PC-3 (cell line): Measurements from ENCODE around the gene HPN. TPM values are rescaled to one million over a fixed set of nuclear protein-coding genes. Genes with fewer than 3 reads are reported as not detected.

Experiments used
- ATAC-seq: fragments of 200-7000 bp; cut with Tn5 transposase; 2 replicates; pipeline ENCODE4 v1.9.1; 2020; ENCODE audit warnings: mild to moderate bottlenecking, moderate library complexity
- BruUV-seq: library from RNA; stranded (reverse); fragments of 400-500 nt; replicated peaks from 2 replicates; lab custom pipeline; 2021; lab: Mats Ljungman, UMichigan
- CTCF ChIA-PET: fragments of 300-600 bp; sonication (Branson Sonifier 250); formaldehyde crosslinking; loops from one replicate; lab custom pipeline; 2022; ENCODE audit warnings: antibody characterized with exemption; lab: Charles Lee
- POLR2A ChIA-PET: fragments of 300-600 bp; sonication (Branson Sonifier 250); formaldehyde crosslinking; loops from one replicate; lab custom pipeline; 2022; ENCODE audit warnings: antibody characterized with exemption; ENCODE audit not compliant: unreplicated experiment; lab: Charles Lee
- DNase-seq: peaks from one replicate; pipeline ENCODE4 v3.0.0-alpha.2; 2015
- H2AFZ ChIP-seq: fragments of 300-600 bp; sonication (generic); 2 replicates; pipeline ENCODE4 v1.6.0; 2016; ENCODE audit warnings: antibody characterized with exemption, low read length
- H3F3A ChIP-seq: fragments of 300-600 bp; sonication (generic); one replicate; pipeline ENCODE4 v1.6.0; 2017; ENCODE audit warnings: antibody characterized with exemption, low read length, control low read depth, mild to moderate bottlenecking; ENCODE audit not compliant: unreplicated experiment
- H3K27ac ChIP-seq: fragments of 300-600 bp; sonication (generic); 2 replicates; pipeline ENCODE4 v1.5.1; 2016; ENCODE audit warnings: mild to moderate bottlenecking, low read length
- H3K27me3 ChIP-seq: fragments of 300-600 bp; sonication (generic); 2 replicates; pipeline ENCODE4 v1.6.1; 2016; ENCODE audit warnings: low read length, mixed read lengths
- H3K36me3 ChIP-seq: fragments of 300-600 bp; sonication (generic); 2 replicates; pipeline ENCODE4 v1.6.1; 2016; ENCODE audit warnings: low read depth, mixed run types, low read length, mixed read lengths
- H3K4me1 ChIP-seq: fragments of 300-600 bp; sonication (generic); 2 replicates; pipeline ENCODE4 v1.5.1; 2016; ENCODE audit warnings: low read length; ENCODE audit not compliant: insufficient read depth
- H3K4me2 ChIP-seq: fragments of 300-600 bp; sonication (generic); 2 replicates; pipeline ENCODE4 v1.6.0; 2016; ENCODE audit warnings: low read length
- H3K4me3 ChIP-seq: fragments of 300-600 bp; sonication (generic); 2 replicates; pipeline ENCODE4 v1.5.1; 2016; ENCODE audit warnings: mild to moderate bottlenecking, low read length, mixed read lengths
- H3K79me2 ChIP-seq: fragments of 300-600 bp; sonication (generic); 2 replicates; pipeline ENCODE4 v1.6.1; 2017; ENCODE audit warnings: low read length, mixed read lengths
- H3K9ac ChIP-seq: fragments of 300-600 bp; sonication (generic); 2 replicates; pipeline ENCODE4 v1.6.0; 2016; ENCODE audit warnings: mild to moderate bottlenecking, low read length
- H3K9me2 ChIP-seq: fragments of 300-600 bp; sonication (generic); replicated peaks from 2 replicates; pipeline ENCODE4 v1.6.1; 2016; ENCODE audit warnings: mixed run types, low read length, mixed read lengths
- H3K9me3 ChIP-seq: fragments of 300-600 bp; sonication (generic); 2 replicates; pipeline ENCODE4 v1.6.1; 2016; ENCODE audit warnings: low read length, mixed read lengths
- H4K20me1 ChIP-seq: fragments of 300-600 bp; sonication (generic); 2 replicates; pipeline ENCODE4 v1.6.1; 2016; ENCODE audit warnings: low read length, mixed read lengths
- EZH2 ChIP-seq: fragments of 300-600 bp; sonication (generic); IDR thresholded peaks from one replicate; pipeline ENCODE4 v1.6.1; 2017; ENCODE audit warnings: antibody characterized with exemption, mild to moderate bottlenecking, low read length; ENCODE audit not compliant: unreplicated experiment
- EZH2phosphoT487 ChIP-seq: fragments of 300-600 bp; sonication (generic); IDR thresholded peaks from 2 replicates; pipeline ENCODE4 v1.6.1; 2018; ENCODE audit warnings: mild to moderate bottlenecking, antibody characterized with exemption, low read length, borderline replicate concordance
- intact Hi-C: fragments of 100-400 bp; cut with micrococcal nuclease; formaldehyde crosslinking; loops from 2 replicates; pipeline ENCODE4 v1.9.0; 2023
- total RNA-seq: library from RNA; depleted of rRNA; stranded (reverse); fragments of >200 nt; gene quantifications from 2 replicates; pipeline ENCODE4 v1.2.3, GENCODE V29; 2014
- TF ChIP-seq, protein P1 (sequence below): fragments of 300-600 bp; sonication (generic); conservative IDR thresholded peaks from 2 replicates; pipeline ENCODE4 v1.5.1; 2017; ENCODE audit warnings: antibody characterized with exemption, low read depth, mild to moderate bottlenecking, low read length

Gene HPN
- total RNA-seq, 1 experiment from 2014 or later: 0.18 TPM

GRCh38 chr19:35051796-35052195, 10.3 kb downstream of the HPN start:
- TF ChIP-seq, protein P1, sequence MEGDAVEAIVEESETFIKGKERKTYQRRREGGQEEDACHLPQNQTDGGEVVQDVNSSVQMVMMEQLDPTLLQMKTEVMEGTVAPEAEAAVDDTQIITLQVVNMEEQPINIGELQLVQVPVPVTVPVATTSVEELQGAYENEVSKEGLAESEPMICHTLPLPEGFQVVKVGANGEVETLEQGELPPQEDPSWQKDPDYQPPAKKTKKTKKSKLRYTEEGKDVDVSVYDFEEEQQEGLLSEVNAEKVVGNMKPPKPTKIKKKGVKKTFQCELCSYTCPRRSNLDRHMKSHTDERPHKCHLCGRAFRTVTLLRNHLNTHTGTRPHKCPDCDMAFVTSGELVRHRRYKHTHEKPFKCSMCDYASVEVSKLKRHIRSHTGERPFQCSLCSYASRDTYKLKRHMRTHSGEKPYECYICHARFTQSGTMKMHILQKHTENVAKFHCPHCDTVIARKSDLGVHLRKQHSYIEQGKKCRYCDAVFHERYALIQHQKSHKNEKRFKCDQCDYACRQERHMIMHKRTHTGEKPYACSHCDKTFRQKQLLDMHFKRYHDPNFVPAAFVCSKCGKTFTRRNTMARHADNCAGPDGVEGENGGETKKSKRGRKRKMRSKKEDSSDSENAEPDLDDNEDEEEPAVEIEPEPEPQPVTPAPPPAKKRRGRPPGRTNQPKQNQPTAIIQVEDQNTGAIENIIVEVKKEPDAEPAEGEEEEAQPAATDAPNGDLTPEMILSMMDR: no peak
- TF ChIP-seq EZH2phosphoT487 (no peak), EZH2 (no peak)
- no peak overlapping the region for H2AFZ ChIP-seq
- CTCF ChIA-PET: no interaction called here
- no peak overlapping the region for H3K9ac ChIP-seq
- H3F3A ChIP-seq: no peaks in the 10 kb centered on the region
- ATAC-seq (no peak), DNase-seq (no peak)
- POLR2A ChIA-PET: no interaction called here
- H3K36me3 ChIP-seq: no peaks in the 10 kb centered on the region
- H3K27ac ChIP-seq: no peak overlapping the region
- H3K27me3 ChIP-seq: no peaks in the 10 kb centered on the region
- H3K4me3 ChIP-seq: no peak overlapping the region
- H3K9me3 ChIP-seq: no peaks in the 10 kb centered on the region
- no peak overlapping the region for H3K4me2 ChIP-seq
- no peaks in the 10 kb centered on the region for H3K9me2 ChIP-seq
- intact Hi-C loops: no loop called here
- no peaks in the 10 kb centered on the region for H3K79me2 ChIP-seq
- H3K4me1 ChIP-seq: no peaks in the 10 kb centered on the region
- BruUV-seq: no TSS peak
- no peaks in the 10 kb centered on the region for H4K20me1 ChIP-seq

- H2AFZ ChIP-seq: no peak overlapping the region
- intact Hi-C loops: no loop called here
- H3K9me3 ChIP-seq: no peaks in the 10 kb centered on the region
- ChIA-PET CTCF (no interaction called here), POLR2A (no interaction called here)
- H3F3A ChIP-seq: no peaks in the 10 kb centered on the region
- no peak for DNase-seq
- H3K9ac ChIP-seq: no peak overlapping the region
- no peaks in the 10 kb centered on the region for H3K79me2 ChIP-seq
- no peak overlapping the region for H3K4me3 ChIP-seq
- H3K4me2 ChIP-seq: no peak overlapping the region
- no peaks in the 10 kb centered on the region for H3K27me3 ChIP-seq
- no peak overlapping the region for H3K27ac ChIP-seq
- no peaks in the 10 kb centered on the region for H4K20me1 ChIP-seq
- no TSS peak for BruUV-seq
- H3K9me2 ChIP-seq: no peaks in the 10 kb centered on the region
- no peak for ATAC-seq
- no peaks in the 10 kb centered on the region for H3K4me1 ChIP-seq
- TF ChIP-seq, protein P1: no peak
- TF ChIP-seq EZH2 (no peak), EZH2phosphoT487 (no peak)
- H3K36me3 ChIP-seq: no peaks in the 10 kb centered on the region
Observed at GRCh38 chr19:35052599-35053190, 11.2 kb downstream of the HPN start.

- H3F3A ChIP-seq: no peaks in the 10 kb centered on the region
- no peaks in the 10 kb centered on the region for H3K9me3 ChIP-seq
- H3K4me2 ChIP-seq: no peak overlapping the region
- BruUV-seq: no TSS peak
- ChIA-PET POLR2A (no interaction called here), CTCF (no interaction called here)
- H3K4me3 ChIP-seq: no peak overlapping the region
- no peak overlapping the region for H3K27ac ChIP-seq
- H3K36me3 ChIP-seq: no peaks in the 10 kb centered on the region
- H2AFZ ChIP-seq: no peak overlapping the region
- no peaks in the 10 kb centered on the region for H3K9me2 ChIP-seq
- TF ChIP-seq EZH2 (no peak), EZH2phosphoT487 (no peak)
- TF ChIP-seq, protein P1: no peak
- DNase-seq (no peak), ATAC-seq (no peak)
- intact Hi-C loops: no loop called here
- no peak overlapping the region for H3K9ac ChIP-seq
- H3K4me1 ChIP-seq: no peaks in the 10 kb centered on the region
- no peaks in the 10 kb centered on the region for H3K79me2 ChIP-seq
- no peaks in the 10 kb centered on the region for H3K27me3 ChIP-seq
- H4K20me1 ChIP-seq: no peaks in the 10 kb centered on the region
Observed at GRCh38 chr19:35053667-35054293, 12.3 kb downstream of the HPN start.
